Caco-2 (cell line): ENCODE data around the gene SH3TC1. TPM values are rescaled to one million over a fixed set of nuclear protein-coding genes. Genes with fewer than 3 reads are reported as not detected.

Experiments
- BruUV-seq: library from RNA; stranded (reverse); fragments of 400-500 nt; replicated peaks from 2 replicates; lab custom pipeline; 2021; lab: Mats Ljungman, UMichigan
- CTCF ChIA-PET: fragments of 300-600 bp; sonication (Branson Sonifier 250); formaldehyde crosslinking; loops from one replicate; lab custom pipeline; 2022; ENCODE audit warnings: antibody characterized with exemption; lab: Charles Lee
- POLR2A ChIA-PET: fragments of 300-600 bp; sonication (Branson Sonifier 250); formaldehyde crosslinking; loops from one replicate; lab custom pipeline; 2022; ENCODE audit warnings: antibody characterized with exemption; lab: Charles Lee
- DNase-seq, 2 experiments: peaks; one replicate each; pipeline versions ENCODE4 v3.0.0 to v3.0.0-alpha.2; 2020 to 2022
- H3K27me3 ChIP-seq: replicated peaks from 2 replicates; pipeline ENCODE4 v1.6.0; 2011; ENCODE audit warnings: low read length; ENCODE audit not compliant: control insufficient read depth, insufficient read depth
- H3K36me3 ChIP-seq: 2 replicates; pipeline ENCODE4 v1.5.1; 2011; ENCODE audit warnings: low read length; ENCODE audit not compliant: control insufficient read depth, insufficient read depth
- H3K4me1 ChIP-seq: fragments of 250-450 bp; sonication (Bioruptor Pico); 2 replicates; pipeline ENCODE4 v1.5.1; 2020; ENCODE audit warnings: mild to moderate bottlenecking
- H3K4me3 ChIP-seq: 2 replicates; pipeline ENCODE4 v1.5.1; 2011; ENCODE audit warnings: low read depth, mild to moderate bottlenecking, control low read depth, low read length
- H3K9me3 ChIP-seq: fragments of 250-450 bp; sonication (Bioruptor Pico); 2 replicates; pipeline ENCODE4 v1.5.1; 2020; ENCODE audit warnings: mild to moderate bottlenecking, moderate library complexity
- H3K27ac Mint-ChIP-seq: one replicate; pipeline ENCODE4 v1.8.0; 2022; ENCODE audit warnings: mixed read lengths; ENCODE audit not compliant: unreplicated experiment
- H3K27me3 Mint-ChIP-seq: one replicate; pipeline ENCODE4 v1.8.0; 2022; ENCODE audit warnings: mixed read lengths; ENCODE audit not compliant: insufficient read depth, unreplicated experiment
- H3K36me3 Mint-ChIP-seq: one replicate; pipeline ENCODE4 v1.8.0; 2022; ENCODE audit warnings: mild to moderate bottlenecking, mixed read lengths; ENCODE audit not compliant: insufficient read depth, unreplicated experiment
- H3K4me1 Mint-ChIP-seq: one replicate; pipeline ENCODE4 v1.8.0; 2022; ENCODE audit warnings: low read depth, mixed read lengths; ENCODE audit not compliant: unreplicated experiment
- H3K4me3 Mint-ChIP-seq: one replicate; pipeline ENCODE4 v1.8.0; 2022; ENCODE audit warnings: mild to moderate bottlenecking, moderate library complexity, mixed read lengths; ENCODE audit not compliant: unreplicated experiment
- H3K9me3 Mint-ChIP-seq: one replicate; pipeline ENCODE4 v1.8.0; 2022; ENCODE audit warnings: mixed read lengths; ENCODE audit not compliant: unreplicated experiment
- intact Hi-C: fragments of 100-400 bp; cut with micrococcal nuclease; formaldehyde crosslinking; loops from one replicate; pipeline ENCODE4 v1.10.0; 2022; ENCODE audit not compliant: unreplicated experiment
- total RNA-seq: library from RNA; stranded (reverse); gene quantifications from 2 replicates; pipeline ENCODE4 v1.2.3, GENCODE V29; 2022
- TF ChIP-seq, protein P1 (sequence below), 2 experiments: fragments of 200-600 bp in 1 of 2; IDR thresholded peaks; 1 replicate in 1 of 2; 2 replicates in 1 of 2; pipeline versions ENCODE4 v1.5.1 to v1.8.0; 2011 to 2022; ENCODE audit warnings: antibody characterized with exemption in 1 of 2, control low read depth in 1 of 2, inconsistent platforms in 1 of 2, low read depth in 1 of 2, low read length in 1 of 2, mild to moderate bottlenecking in 1 of 2, moderate library complexity in 1 of 2; ENCODE audit not compliant: insufficient read depth in 1 of 2, severe bottlenecking in 1 of 2, unreplicated experiment in 1 of 2

Gene SH3TC1
- total RNA-seq, 1 experiment from 2014 or later: 18.6 TPM

DNA sequence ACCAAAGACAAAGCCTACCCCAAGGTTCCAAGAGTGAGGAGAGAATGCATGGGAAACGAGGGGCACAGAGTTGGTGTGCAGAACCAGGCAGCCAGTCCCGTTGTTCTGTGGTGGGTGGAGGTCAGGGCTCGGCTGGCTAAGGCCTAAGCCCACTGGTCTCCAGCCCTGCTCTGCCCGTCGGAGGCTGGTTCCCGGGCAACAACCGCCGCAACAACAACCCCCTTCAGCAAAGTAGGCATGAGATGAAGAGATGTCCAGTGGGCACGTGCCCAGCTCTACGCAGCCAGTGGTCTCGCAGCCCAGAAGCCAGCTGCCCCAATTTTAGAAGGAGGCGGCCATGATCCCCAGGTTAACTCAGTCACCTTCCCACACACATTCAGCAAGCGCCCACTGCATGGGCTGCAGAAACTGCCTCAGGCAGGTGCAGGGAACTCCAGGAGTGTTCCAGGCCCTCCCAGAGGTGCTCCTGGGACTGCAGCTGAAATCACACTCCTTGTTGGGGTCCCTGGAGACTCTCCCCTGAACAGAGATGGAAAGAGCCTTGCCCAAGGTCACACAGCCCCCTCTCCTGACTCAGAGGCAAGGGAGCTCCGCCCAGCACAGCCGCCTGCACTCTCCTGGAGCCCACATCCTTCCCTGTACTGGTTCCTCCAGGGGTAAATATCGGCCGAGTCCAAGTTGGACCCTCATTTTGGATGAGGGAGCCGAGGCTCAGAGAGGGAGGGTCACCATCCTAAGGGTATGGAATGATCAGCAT lies 45.1 kb downstream of the SH3TC1 start:
- CTCF ChIA-PET: interaction anchor here (0.5 to 0.6 kb wide), 2 partner anchors 30 to 166 kb away, joined by 3 read pairs; no protein-coding TSS in a partner anchor
- Histone ChIP-seq H3K27me3 (no peaks in the 10 kb centered on the region), H3K9me3 (no peaks in the 10 kb centered on the region), H3K36me3 (no peaks in the 10 kb centered on the region; the same call in none of the 2 replicates), H3K4me3 (no peak overlapping the region), H3K4me1 (peaks cover 16% of the 10 kb centered on the region)
- TF ChIP-seq, protein P1, sequence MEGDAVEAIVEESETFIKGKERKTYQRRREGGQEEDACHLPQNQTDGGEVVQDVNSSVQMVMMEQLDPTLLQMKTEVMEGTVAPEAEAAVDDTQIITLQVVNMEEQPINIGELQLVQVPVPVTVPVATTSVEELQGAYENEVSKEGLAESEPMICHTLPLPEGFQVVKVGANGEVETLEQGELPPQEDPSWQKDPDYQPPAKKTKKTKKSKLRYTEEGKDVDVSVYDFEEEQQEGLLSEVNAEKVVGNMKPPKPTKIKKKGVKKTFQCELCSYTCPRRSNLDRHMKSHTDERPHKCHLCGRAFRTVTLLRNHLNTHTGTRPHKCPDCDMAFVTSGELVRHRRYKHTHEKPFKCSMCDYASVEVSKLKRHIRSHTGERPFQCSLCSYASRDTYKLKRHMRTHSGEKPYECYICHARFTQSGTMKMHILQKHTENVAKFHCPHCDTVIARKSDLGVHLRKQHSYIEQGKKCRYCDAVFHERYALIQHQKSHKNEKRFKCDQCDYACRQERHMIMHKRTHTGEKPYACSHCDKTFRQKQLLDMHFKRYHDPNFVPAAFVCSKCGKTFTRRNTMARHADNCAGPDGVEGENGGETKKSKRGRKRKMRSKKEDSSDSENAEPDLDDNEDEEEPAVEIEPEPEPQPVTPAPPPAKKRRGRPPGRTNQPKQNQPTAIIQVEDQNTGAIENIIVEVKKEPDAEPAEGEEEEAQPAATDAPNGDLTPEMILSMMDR (IDR thresholded peaks at IDR 0.05; ENCODE audit: insufficient read depth in 1 of 2, low read depth in 1 of 2, low read length in 1 of 2, severe bottlenecking in 1 of 2, unreplicated experiment in 1 of 2): no peak
- no peak overlapping the region for H3K27ac Mint-ChIP-seq
- DNase-seq: no peak
- H3K27me3 Mint-ChIP-seq: no peaks in the 10 kb centered on the region
- H3K4me1 Mint-ChIP-seq: peaks cover 2% of the 10 kb centered on the region
- POLR2A ChIA-PET: no interaction called here
- H3K9me3 Mint-ChIP-seq: no peaks in the 10 kb centered on the region
- intact Hi-C loops: no loop called here
- H3K4me3 Mint-ChIP-seq: no peak overlapping the region
- no TSS peak for BruUV-seq
- no peaks in the 10 kb centered on the region for H3K36me3 Mint-ChIP-seq

- no peaks in the 10 kb centered on the region for H3K9me3 ChIP-seq
- H3K36me3 ChIP-seq: no peaks in the 10 kb centered on the region; the same call in 1 of the 2 replicates
- H3K4me3 Mint-ChIP-seq: no peak overlapping the region
- no peaks in the 10 kb centered on the region for H3K27me3 ChIP-seq
- H3K4me1 Mint-ChIP-seq: no peaks in the 10 kb centered on the region
- ChIA-PET CTCF (interaction anchor here (0.6 kb wide), 1 partner anchor 165 kb away, joined by 3 read pairs; no protein-coding TSS in a partner anchor), POLR2A (no interaction called here)
- TF ChIP-seq, protein P1 (IDR thresholded peaks at IDR 0.05; ENCODE audit: insufficient read depth in 1 of 2, low read depth in 1 of 2, low read length in 1 of 2, severe bottlenecking in 1 of 2, unreplicated experiment in 1 of 2): no peak
- BruUV-seq: no TSS peak
- H3K27ac Mint-ChIP-seq: no peak overlapping the region
- H3K4me3 ChIP-seq: no peak overlapping the region
- H3K36me3 Mint-ChIP-seq: no peaks in the 10 kb centered on the region
- DNase-seq: no peak
- H3K9me3 Mint-ChIP-seq: no peaks in the 10 kb centered on the region
- intact Hi-C loops: no loop called here
- no peaks in the 10 kb centered on the region for H3K27me3 Mint-ChIP-seq
- peaks cover 12% of the 10 kb centered on the region for H3K4me1 ChIP-seq
Measured at GRCh38 chr4:8244931-8245460, 45.9 kb downstream of the SH3TC1 start.

GRCh38 chr4:8245884-8246833 lies 47.1 kb downstream of the SH3TC1 start:
- no peak overlapping the region for H3K4me3 Mint-ChIP-seq
- TF ChIP-seq, protein P1 (IDR thresholded peaks at IDR 0.05; ENCODE audit: insufficient read depth in 1 of 2, low read depth in 1 of 2, low read length in 1 of 2, severe bottlenecking in 1 of 2, unreplicated experiment in 1 of 2): no peak
- ChIA-PET POLR2A (no interaction called here), CTCF (no interaction called here)
- peaks cover 12% of the 10 kb centered on the region for H3K4me1 ChIP-seq
- H3K9me3 ChIP-seq: no peaks in the 10 kb centered on the region
- H3K36me3 Mint-ChIP-seq: no peaks in the 10 kb centered on the region
- no peaks in the 10 kb centered on the region for H3K4me1 Mint-ChIP-seq
- H3K27ac Mint-ChIP-seq: no peak overlapping the region
- no peaks in the 10 kb centered on the region for H3K27me3 ChIP-seq
- intact Hi-C loops: no loop called here
- no peak overlapping the region for H3K4me3 ChIP-seq
- H3K36me3 ChIP-seq: no peaks in the 10 kb centered on the region; the same call in 1 of the 2 replicates
- H3K27me3 Mint-ChIP-seq: no peaks in the 10 kb centered on the region
- no TSS peak for BruUV-seq
- no peak for DNase-seq
- no peaks in the 10 kb centered on the region for H3K9me3 Mint-ChIP-seq
